BLaER1 (cell line): ENCODE measurements around the gene NCOA1.
A peak's percentile ranks its signal among the peaks of the same experiment; 100 is the strongest.

Experiments used
- H3K27ac ChIP-seq: shearing (Covaris generic); formaldehyde crosslinking; 2 replicates; pipeline ENCODE4 v1.8.1; 2022
- H3K27me3 ChIP-seq: shearing (Covaris generic); formaldehyde crosslinking; 2 replicates; pipeline ENCODE4 v1.8.1; 2022
- H3K36me3 ChIP-seq: shearing (Covaris generic); formaldehyde crosslinking; 2 replicates; pipeline ENCODE4 v1.8.1; 2022
- H3K4me1 ChIP-seq: shearing (Covaris generic); formaldehyde crosslinking; 2 replicates; pipeline ENCODE4 v1.8.1; 2022
- H3K4me2 ChIP-seq: shearing (Covaris generic); formaldehyde crosslinking; 2 replicates; pipeline ENCODE4 v1.8.1; 2022
- H3K4me3 ChIP-seq: shearing (Covaris generic); formaldehyde crosslinking; 2 replicates; pipeline ENCODE4 v1.8.1; 2022
- H3K9ac ChIP-seq: shearing (Covaris generic); formaldehyde crosslinking; 2 replicates; pipeline ENCODE4 v1.8.1; 2022
- H3K9me3 ChIP-seq: shearing (Covaris generic); formaldehyde crosslinking; 2 replicates; pipeline ENCODE4 v1.8.1; 2022
- H4K20me1 ChIP-seq: shearing (Covaris generic); formaldehyde crosslinking; 2 replicates; pipeline ENCODE4 v1.8.1; 2022
- Cebpa-rat ChIP-seq: shearing (Covaris generic); IDR thresholded peaks from 2 replicates; pipeline ENCODE4 v1.8.1; 2022

The NCOA1 gene

DNA sequence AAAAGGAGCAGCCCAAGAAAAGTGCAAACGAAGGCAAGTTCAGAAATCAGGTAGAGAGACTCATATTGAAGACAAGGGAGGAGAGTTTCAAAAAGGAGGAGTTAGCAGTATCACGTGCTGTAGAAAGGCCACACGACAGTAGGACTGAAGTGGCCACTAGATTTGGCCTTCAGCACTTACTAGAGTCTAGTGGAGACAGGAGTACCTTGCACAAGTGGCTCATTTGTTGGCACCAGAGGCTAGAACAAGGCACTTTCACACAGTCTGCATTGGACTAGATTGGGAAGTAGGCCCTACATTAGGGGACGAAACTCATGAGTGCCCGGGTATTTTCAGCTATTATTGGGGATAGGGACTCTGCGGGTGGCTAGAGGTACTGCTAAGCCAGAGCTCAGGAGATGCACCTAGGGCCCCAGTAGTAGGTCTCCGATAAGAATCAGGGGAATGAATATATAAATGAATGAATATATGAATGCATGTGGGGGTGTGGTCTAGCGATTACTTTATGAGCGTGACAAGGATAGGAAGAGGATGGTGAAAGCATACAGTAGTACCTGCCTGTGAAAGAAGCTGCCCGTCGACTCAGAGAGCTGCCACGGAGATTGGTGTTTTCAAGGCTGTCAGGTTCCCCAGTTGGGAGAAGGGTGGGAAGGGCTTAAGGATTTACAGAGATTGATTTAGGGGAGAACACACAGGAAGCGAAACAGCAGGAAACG is 1.4 kb upstream of the NCOA1 start:
- Histone ChIP-seq H3K36me3 (no peaks in the 10 kb centered on the region), H3K4me2 (peak overlapping the region; percentile 89), H3K4me3 (peak overlapping the region; percentile 87), H3K27me3 (peaks cover 9% of the 10 kb centered on the region; the same call in 1 of the 2 replicates), H3K27ac (peak overlapping the region; percentile 86; the same call in 1 of the 2 replicates), H3K9me3 (peaks cover 2% of the 10 kb centered on the region; the same call in 1 of the 2 replicates), H3K4me1 (peaks cover 34% of the 10 kb centered on the region), H3K9ac (peak overlapping the region; percentile 89), H4K20me1 (peaks cover 30% of the 10 kb centered on the region)
- no peak for TF ChIP-seq Cebpa-rat

DNA sequence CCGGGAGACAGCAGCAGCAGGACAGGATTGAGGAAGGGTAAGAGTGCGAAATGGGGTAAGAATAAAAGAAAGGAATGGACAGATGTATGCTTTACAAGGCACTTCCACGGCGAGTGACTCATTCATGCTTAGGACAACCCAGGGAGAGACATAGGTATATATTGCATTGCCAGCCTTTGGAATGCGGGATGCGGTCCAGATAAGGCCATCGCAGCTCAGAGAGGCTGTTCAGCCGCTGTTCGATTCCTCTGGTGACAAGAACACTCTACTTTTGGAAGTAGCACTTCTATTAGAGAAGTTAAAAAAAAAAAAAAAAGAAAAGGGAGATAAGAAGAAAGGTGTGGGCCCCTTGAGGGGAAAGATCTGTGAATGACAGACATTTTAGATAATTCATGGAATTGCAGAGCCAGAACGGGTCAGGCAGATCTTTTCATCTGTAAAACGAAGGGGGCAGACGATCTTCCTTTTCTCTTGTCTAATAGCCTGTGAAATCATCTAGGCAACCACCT is 819 bp upstream of the NCOA1 start:
- no peak for TF ChIP-seq Cebpa-rat
- Histone ChIP-seq H3K4me2 (peak overlapping the region; percentile 89), H3K9me3 (no peaks in the 10 kb centered on the region), H3K4me3 (peak overlapping the region; percentile 87), H3K4me1 (peaks cover 34% of the 10 kb centered on the region), H3K9ac (peak overlapping the region; percentile 89), H3K27ac (peak overlapping the region; percentile 86), H3K36me3 (no peaks in the 10 kb centered on the region), H3K27me3 (peaks cover 9% of the 10 kb centered on the region; the same call in 1 of the 2 replicates), H4K20me1 (peaks cover 36% of the 10 kb centered on the region)

DNA sequence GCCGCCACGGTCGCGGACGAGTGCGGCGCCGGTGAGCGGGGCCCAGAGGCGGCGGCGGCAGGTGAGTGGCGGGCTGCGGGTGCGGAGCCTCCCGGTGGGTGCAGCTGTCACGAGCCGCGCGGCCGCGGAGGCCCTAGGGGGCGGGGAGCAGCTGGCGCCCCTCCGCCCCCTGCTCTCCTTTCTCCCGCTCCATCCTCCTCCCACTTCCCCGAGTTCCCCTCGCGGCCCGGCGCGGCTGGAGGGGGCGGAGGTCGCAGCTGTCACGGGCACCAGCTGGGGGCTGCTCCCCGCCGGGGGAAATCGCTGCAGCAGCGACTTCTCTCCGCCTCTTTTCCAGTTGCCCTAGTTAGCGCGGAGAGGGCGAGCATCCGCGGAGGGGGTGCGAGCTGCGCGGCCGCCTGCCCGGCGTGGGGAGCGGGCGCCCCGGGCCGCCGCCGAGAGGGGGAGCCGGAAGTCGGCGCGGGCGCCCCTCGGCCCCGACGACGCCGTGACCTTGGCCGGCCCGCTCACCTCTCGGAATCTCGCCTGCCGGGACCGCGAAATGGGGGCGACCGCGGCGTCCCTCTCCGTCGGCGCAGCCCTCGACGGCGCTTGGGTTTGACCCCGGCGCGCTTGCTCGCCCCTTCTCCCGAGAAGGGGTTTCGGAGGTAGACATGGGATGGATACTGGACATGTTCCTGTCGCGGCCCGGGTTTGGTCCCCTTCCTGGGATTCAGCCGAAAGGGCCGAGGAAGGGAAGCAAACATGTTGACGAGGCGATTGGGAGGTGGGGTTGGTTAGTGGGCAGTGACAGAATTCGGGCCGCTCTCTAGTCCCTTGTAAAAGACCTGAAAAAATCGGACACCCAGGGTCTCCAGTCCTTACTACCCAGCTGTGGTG is 727 bp downstream of the NCOA1 start:
- Histone ChIP-seq H3K9ac (peak overlapping the region; percentile 89), H3K4me2 (peak overlapping the region; percentile 95), H3K4me3 (peak overlapping the region; percentile 87), H3K27ac (peak overlapping the region; percentile 86), H4K20me1 (peaks cover 49% of the 10 kb centered on the region), H3K9me3 (no peaks in the 10 kb centered on the region), H3K4me1 (peaks cover 34% of the 10 kb centered on the region), H3K27me3 (peaks cover 9% of the 10 kb centered on the region; the same call in 1 of the 2 replicates), H3K36me3 (no peaks in the 10 kb centered on the region)
- TF ChIP-seq Cebpa-rat, result no peak

DNA sequence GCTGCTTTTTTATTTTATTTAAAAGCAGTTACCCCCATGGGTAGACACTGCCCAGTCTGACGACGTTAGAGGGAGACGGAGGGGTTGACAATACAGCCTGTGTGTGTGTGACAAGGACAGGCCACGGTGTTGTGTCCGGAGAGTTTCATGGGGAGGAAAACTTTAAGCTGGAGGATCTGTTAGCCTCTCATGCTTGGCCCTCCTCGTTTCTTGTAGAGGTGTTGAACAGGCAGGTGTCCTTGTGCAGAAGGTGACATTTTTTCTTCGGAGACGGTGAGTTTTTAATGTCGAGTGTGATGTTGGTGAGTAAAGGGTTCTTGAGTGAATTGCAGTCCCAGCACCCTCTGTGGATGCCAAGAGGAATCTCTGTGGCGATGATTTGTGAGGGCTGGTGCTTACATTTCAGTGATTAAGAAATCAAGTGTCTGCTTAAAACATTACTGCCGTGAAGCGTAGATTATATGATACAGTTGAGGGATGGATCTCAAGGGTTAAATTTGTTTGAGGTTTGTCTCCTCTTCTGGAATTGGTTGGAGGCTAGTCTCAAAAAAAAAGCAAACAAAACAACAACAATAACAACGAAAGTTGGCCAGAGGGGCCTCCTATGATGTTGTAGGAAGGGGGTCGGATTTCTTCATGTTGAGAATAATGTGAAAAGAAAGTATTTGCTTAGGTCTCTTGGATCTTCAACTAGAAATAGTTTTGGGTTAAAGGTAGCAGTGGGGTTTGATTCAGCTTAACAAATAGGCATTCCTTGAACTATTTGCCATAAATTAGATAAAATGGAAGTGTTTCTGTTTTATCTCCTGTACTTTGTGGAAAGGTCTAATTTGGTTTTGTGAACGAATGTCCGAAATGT is 1.6 kb downstream of the NCOA1 start:
- Histone ChIP-seq H3K4me3 (peak overlapping the region; percentile 87), H3K9ac (peak overlapping the region; percentile 89; the same call in 1 of the 2 replicates), H3K27ac (no peak overlapping the region), H3K36me3 (no peaks in the 10 kb centered on the region), H3K4me1 (peaks cover 34% of the 10 kb centered on the region), H3K27me3 (peaks cover 9% of the 10 kb centered on the region; the same call in 1 of the 2 replicates), H3K4me2 (peak overlapping the region; percentile 95), H3K9me3 (no peaks in the 10 kb centered on the region), H4K20me1 (peaks cover 58% of the 10 kb centered on the region)
- no peak for TF ChIP-seq Cebpa-rat

DNA sequence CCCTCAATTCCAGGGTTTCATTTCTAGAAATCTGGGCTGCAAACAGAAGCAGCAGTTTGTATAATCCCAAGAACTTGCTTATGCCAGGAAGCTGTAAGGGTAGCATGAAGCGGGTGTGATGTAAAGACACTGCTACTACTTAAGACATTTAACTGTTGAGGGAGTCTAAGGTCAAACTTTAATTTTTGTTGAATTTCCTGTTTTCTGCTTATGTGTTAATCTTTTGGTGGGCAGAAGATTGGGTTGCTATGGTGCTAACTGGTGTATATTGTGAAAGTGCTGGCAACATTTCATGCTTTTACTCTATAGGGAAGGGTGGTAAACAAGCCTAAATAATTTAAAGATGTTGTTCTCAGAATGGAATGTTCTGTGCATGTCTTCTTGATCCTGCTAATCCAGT is 2.7 kb downstream of the NCOA1 start:
- H3K4me2 ChIP-seq, result 0 out of 2 replicates have a peak overlapping the region, but pooled peaks have one; percentile 95
- no peak overlapping the region for H3K27ac ChIP-seq
- peaks cover 65% of the 10 kb centered on the region for H4K20me1 ChIP-seq
- H3K27me3 ChIP-seq, result peaks cover 9% of the 10 kb centered on the region; the same call in 1 of the 2 replicates
- TF ChIP-seq Cebpa-rat, result no peak
- peaks cover 34% of the 10 kb centered on the region for H3K4me1 ChIP-seq
- no peaks in the 10 kb centered on the region for H3K36me3 ChIP-seq
- H3K4me3 ChIP-seq, result no peak overlapping the region
- H3K9ac ChIP-seq, result no peak overlapping the region
- no peaks in the 10 kb centered on the region for H3K9me3 ChIP-seq

DNA sequence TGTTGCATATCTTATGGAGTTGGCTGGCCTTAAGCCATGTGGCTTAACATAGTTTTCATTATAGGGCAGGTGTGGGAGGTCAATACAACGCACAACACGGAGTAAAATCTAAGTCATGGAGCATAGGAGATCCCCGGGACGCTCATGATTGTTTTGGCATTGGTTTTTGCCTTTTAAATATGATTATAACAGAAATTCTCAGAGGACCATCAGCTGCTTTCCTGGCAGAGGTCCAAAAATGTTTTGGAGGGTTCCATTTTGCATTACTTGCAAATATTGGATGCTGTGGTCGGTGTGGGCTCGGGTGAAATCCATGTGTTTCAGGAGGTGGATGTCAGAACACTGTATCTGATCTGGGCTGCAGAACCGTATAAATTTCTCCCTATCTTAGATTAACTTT is 3.4 kb downstream of the NCOA1 start:
- H3K9me3 ChIP-seq, result no peaks in the 10 kb centered on the region
- no peak for TF ChIP-seq Cebpa-rat
- no peak overlapping the region for H3K4me3 ChIP-seq
- peaks cover 9% of the 10 kb centered on the region; the same call in 1 of the 2 replicates for H3K27me3 ChIP-seq
- H3K27ac ChIP-seq, result no peak overlapping the region
- no peaks in the 10 kb centered on the region for H3K36me3 ChIP-seq
- peaks cover 72% of the 10 kb centered on the region for H4K20me1 ChIP-seq
- no peak overlapping the region for H3K4me2 ChIP-seq
- H3K4me1 ChIP-seq, result peaks cover 28% of the 10 kb centered on the region
- H3K9ac ChIP-seq, result no peak overlapping the region

DNA sequence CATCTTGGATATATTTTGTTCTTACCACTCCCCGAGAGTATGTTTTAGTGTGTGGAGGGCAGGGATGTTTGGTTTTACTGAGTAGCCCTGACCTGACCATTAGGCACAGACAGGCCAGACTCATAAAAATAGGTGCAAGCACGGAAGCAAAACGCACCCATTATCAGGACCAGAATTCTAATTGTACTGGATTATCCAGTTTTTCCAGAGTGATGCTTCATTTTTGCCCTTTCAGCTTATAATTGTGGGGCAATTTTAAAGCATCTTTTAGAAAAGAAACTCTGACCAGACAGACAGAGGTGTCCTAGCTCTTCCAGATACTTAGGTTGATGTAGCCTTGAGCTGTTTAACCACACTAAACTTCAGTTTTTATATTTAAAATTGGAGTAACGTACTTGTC is 4.4 kb downstream of the NCOA1 start:
- Histone ChIP-seq H3K27me3 (peaks cover 9% of the 10 kb centered on the region; the same call in 1 of the 2 replicates), H3K4me2 (no peak overlapping the region), H3K36me3 (no peaks in the 10 kb centered on the region), H4K20me1 (peaks cover 73% of the 10 kb centered on the region), H3K9me3 (no peaks in the 10 kb centered on the region), H3K4me3 (no peak overlapping the region), H3K27ac (no peak overlapping the region), H3K9ac (no peak overlapping the region), H3K4me1 (peaks cover 18% of the 10 kb centered on the region)
- no peak for TF ChIP-seq Cebpa-rat

DNA sequence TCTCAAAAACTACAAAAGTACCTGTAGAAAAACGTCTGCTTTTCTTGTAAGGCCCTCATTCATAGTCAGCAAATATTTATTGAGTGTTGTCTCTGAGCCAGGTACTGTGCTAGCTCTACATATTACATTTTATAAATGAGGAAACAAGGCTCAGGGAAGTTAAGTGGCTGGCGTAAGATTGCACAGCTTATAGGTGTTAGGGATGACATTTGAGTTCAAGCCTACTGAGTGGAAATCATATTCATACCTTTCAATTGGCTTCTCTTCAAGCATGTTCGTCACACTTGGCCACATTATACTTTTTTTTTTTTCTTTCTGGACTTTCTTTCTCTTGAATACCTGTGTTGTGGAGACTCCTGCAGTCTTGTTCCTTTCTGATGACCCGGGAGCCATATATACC is 5.9 kb downstream of the NCOA1 start:
- Histone ChIP-seq H4K20me1 (peaks cover 75% of the 10 kb centered on the region), H3K9ac (no peak overlapping the region), H3K27ac (no peak overlapping the region), H3K27me3 (peaks cover 6% of the 10 kb centered on the region; the same call in 1 of the 2 replicates), H3K9me3 (no peaks in the 10 kb centered on the region), H3K36me3 (no peaks in the 10 kb centered on the region), H3K4me1 (peaks cover 16% of the 10 kb centered on the region), H3K4me2 (no peak overlapping the region), H3K4me3 (no peak overlapping the region)
- no peak for TF ChIP-seq Cebpa-rat

DNA sequence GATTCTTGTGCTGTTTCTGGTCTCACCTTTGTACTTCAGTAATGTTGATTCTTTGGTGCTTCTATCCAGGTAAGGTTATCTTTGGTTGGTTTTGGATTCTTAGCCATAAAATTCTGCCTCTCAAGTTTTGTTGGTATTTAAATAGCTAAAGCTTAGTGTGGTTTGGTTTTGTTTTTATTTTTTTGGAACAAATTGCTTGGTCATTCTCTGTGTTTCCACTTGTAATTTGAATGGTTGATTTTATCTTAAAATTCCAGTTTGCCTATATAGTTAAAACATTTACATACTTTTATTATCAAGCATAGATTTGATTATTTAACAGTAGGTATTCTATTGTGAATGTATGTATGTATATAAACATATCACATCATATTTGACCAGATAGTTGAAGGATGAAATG is 6.6 kb downstream of the NCOA1 start:
- no peaks in the 10 kb centered on the region for H3K9me3 ChIP-seq
- H3K4me1 ChIP-seq, result peaks cover 9% of the 10 kb centered on the region
- no peak overlapping the region for H3K27ac ChIP-seq
- no peak overlapping the region for H3K4me2 ChIP-seq
- H3K27me3 ChIP-seq, result no peaks in the 10 kb centered on the region
- TF ChIP-seq Cebpa-rat, result no peak
- no peaks in the 10 kb centered on the region for H3K36me3 ChIP-seq
- H4K20me1 ChIP-seq, result peaks cover 75% of the 10 kb centered on the region
- H3K4me3 ChIP-seq, result no peak overlapping the region
- no peak overlapping the region for H3K9ac ChIP-seq
